Activated T-helper 17 cell treated with anti-CD3 and anti-CD28 coated beads, Interleukin-2, amount 50 U/mL, for 72 hours (primary cell): ENCODE measurements around the gene TMEM200B. TPM values are rescaled to one million over a fixed set of nuclear protein-coding genes. Genes with fewer than 3 reads are reported as not detected.
A peak's percentile ranks its signal among the peaks of the same experiment; 100 is the strongest.

Source experiments
- ATAC-seq: fragments of 150-1000 bp; cut with Tn5 transposase; replicated peaks from 2 replicates; pipeline ENCODE4 v1.10.0; 2021; ENCODE audit warnings: mild to moderate bottlenecking, moderate library complexity
- H3K27ac Mint-ChIP-seq: one replicate; pipeline ENCODE4 v1.8.0; 2022; ENCODE audit warnings: mixed read lengths
- H3K27me3 Mint-ChIP-seq: one replicate; pipeline ENCODE4 v1.8.0; 2022; ENCODE audit warnings: mixed read lengths
- H3K36me3 Mint-ChIP-seq: one replicate; pipeline ENCODE4 v1.8.0; 2022; ENCODE audit warnings: low read depth, mild to moderate bottlenecking, mixed read lengths
- H3K4me1 Mint-ChIP-seq: one replicate; pipeline ENCODE4 v1.8.0; 2022; ENCODE audit warnings: mixed read lengths
- H3K4me3 Mint-ChIP-seq: one replicate; pipeline ENCODE4 v1.8.0; 2022; ENCODE audit warnings: mild to moderate bottlenecking, mixed read lengths
- H3K9me3 Mint-ChIP-seq: one replicate; pipeline ENCODE4 v1.8.0; 2022; ENCODE audit warnings: mixed read lengths
- total RNA-seq, 2 donors: library from RNA; stranded (reverse); gene quantifications; one replicate each; pipeline ENCODE4 v1.2.3, GENCODE V29; 2022

Gene TMEM200B
- 1 to 10 TPM in 1 of 2 donors, not detected in 1; 1.1 TPM for total RNA-seq

- Mint-ChIP-seq H3K27me3 (peaks cover 8% of the 10 kb centered on the region), H3K4me3 (peak within 1 kb of the TSS; percentile 64), H3K36me3 (peaks cover 12% of the 10 kb centered on the region), H3K9me3 (no peaks in the 10 kb centered on the region), H3K27ac (no peak within 1 kb of the TSS), H3K4me1 (no peaks in the 10 kb centered on the region)
- peak; percentile 33 for ATAC-seq
Observed at GRCh38 chr1:29123887-29124365, at the start of gene TMEM200B. TMEM200B (minus strand) TSS chr1:29123903; CDS start chr1:29121828, 2,075 bp downstream.

- Mint-ChIP-seq H3K27me3 (no peaks in the 10 kb centered on the region), H3K27ac (no peak overlapping the region), H3K4me1 (peaks cover 51% of the 10 kb centered on the region), H3K9me3 (no peaks in the 10 kb centered on the region), H3K36me3 (peaks cover 86% of the 10 kb centered on the region), H3K4me3 (no peak overlapping the region)
- ATAC-seq = no peak
Observed at GRCh38 chr1:29172415-29172939, 48.8 kb upstream of the TMEM200B start.

- no peaks in the 10 kb centered on the region for H3K27me3 Mint-ChIP-seq
- peaks cover 49% of the 10 kb centered on the region for H3K4me1 Mint-ChIP-seq
- H3K9me3 Mint-ChIP-seq = no peaks in the 10 kb centered on the region
- no peak for ATAC-seq
- peaks cover 86% of the 10 kb centered on the region for H3K36me3 Mint-ChIP-seq
- no peak overlapping the region for H3K27ac Mint-ChIP-seq
- H3K4me3 Mint-ChIP-seq = peak overlapping the region; percentile 61
Observed at GRCh38 chr1:29171521-29171920, 47.8 kb upstream of the TMEM200B start.

GRCh38 chr1:29171089-29171488, 47.4 kb upstream of the TMEM200B start:
- peaks cover 47% of the 10 kb centered on the region for H3K4me1 Mint-ChIP-seq
- peaks cover 86% of the 10 kb centered on the region for H3K36me3 Mint-ChIP-seq
- H3K27me3 Mint-ChIP-seq = no peaks in the 10 kb centered on the region
- H3K9me3 Mint-ChIP-seq = no peaks in the 10 kb centered on the region
- H3K4me3 Mint-ChIP-seq = peak overlapping the region; percentile 61
- ATAC-seq = no peak
- peak overlapping the region; percentile 66 for H3K27ac Mint-ChIP-seq

DNA sequence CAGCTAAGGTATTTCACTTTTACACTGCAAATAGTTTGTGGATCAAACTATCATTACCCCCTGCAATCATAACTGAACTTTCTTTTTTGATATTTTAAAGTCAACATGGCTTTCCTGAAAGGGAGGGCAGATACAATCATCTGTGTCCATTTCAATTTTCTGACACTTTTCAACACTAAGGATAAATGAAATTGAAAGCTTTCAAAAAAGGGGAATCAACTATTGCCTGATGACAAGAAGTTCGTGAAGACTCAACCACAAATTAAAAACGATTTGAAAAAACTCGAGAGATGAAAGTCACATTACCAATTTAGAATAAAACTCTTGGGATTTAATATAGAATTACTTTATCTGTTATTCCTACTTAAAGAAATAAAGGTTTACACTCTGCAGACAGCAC, 46.3 kb upstream of the TMEM200B start:
- Mint-ChIP-seq H3K27ac (peak overlapping the region; percentile 66), H3K27me3 (no peaks in the 10 kb centered on the region), H3K36me3 (peaks cover 91% of the 10 kb centered on the region), H3K4me3 (peak overlapping the region; percentile 39), H3K4me1 (peaks cover 52% of the 10 kb centered on the region), H3K9me3 (no peaks in the 10 kb centered on the region)
- peak; percentile 2 for ATAC-seq

GRCh38 chr1:29167904-29168303, 44.2 kb upstream of the TMEM200B start:
- H3K9me3 Mint-ChIP-seq = no peaks in the 10 kb centered on the region
- no peak overlapping the region for H3K27ac Mint-ChIP-seq
- ATAC-seq = no peak
- H3K4me3 Mint-ChIP-seq = no peak overlapping the region
- peaks cover 58% of the 10 kb centered on the region for H3K4me1 Mint-ChIP-seq
- peaks cover 100% of the 10 kb centered on the region for H3K36me3 Mint-ChIP-seq
- H3K27me3 Mint-ChIP-seq = no peaks in the 10 kb centered on the region

DNA sequence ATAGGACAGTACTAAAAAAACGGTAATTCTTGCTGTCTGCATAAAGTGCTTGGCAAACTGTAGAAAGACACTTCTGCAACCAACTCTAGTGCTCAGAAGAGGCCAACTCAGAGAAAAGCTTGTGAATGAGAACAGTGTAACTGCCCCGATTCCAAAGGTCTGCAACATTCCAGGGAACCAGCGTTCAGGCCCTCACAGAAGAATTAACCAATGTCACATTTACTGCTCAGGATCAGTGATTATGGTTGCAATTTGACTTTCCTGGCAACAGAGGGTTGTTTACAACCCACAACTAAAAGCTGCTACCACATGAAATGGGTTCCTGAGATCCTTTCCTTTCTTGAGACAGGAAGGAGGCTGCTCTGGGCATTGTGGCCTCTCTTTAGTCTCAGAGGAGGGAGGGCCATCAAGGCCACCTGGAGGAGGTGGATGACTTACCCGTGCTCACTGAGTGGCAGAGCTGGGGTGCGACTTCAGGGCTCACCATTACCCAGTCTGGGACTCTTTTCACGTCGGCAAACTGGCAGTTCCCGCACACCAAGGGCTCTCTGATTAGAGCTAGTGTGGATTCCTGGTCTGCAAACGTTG, 42.7 kb upstream of the TMEM200B start:
- no peaks in the 10 kb centered on the region for H3K27me3 Mint-ChIP-seq
- H3K4me3 Mint-ChIP-seq = no peak overlapping the region
- H3K4me1 Mint-ChIP-seq = peaks cover 48% of the 10 kb centered on the region
- no peaks in the 10 kb centered on the region for H3K9me3 Mint-ChIP-seq
- no peak for ATAC-seq
- peaks cover 100% of the 10 kb centered on the region for H3K36me3 Mint-ChIP-seq
- peak overlapping the region; percentile 72 for H3K27ac Mint-ChIP-seq

- Mint-ChIP-seq H3K27me3 (no peaks in the 10 kb centered on the region), H3K4me1 (peaks cover 33% of the 10 kb centered on the region), H3K36me3 (peaks cover 100% of the 10 kb centered on the region), H3K9me3 (no peaks in the 10 kb centered on the region), H3K4me3 (no peak overlapping the region), H3K27ac (no peak overlapping the region)
- no peak for ATAC-seq
Observed at GRCh38 chr1:29164588-29164987, 40.9 kb upstream of the TMEM200B start.

DNA sequence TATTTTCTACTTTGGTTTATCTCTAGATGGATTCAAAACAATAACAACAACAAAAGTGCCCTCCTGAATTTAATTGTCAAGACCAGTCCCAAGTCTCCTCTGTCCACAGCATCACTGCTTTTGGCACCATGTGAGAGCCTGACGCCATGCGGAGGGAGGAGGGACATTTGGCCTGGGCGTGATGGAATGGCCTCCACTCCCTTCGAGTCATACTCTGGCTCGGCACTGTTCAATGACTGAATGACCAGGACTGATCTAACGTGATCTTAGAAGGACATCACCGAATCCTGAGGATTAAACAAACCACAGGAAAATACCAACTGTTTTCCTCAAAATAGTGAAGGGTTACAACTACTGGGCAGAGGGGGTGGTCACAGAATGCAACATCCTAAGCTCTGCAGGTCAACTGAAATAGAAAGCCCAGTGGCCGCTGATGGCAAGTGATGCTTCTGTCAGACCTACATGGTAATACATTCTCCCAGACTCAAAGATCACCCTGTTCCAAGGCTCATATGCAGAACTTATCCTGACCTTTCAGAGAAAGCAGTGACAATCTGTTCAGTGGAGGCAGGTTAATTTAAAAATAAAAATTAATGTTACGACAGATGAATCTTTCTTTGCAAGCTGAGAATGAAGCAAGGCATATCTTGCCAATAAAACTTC, 38.9 kb upstream of the TMEM200B start:
- H3K9me3 Mint-ChIP-seq = no peaks in the 10 kb centered on the region
- peaks cover 20% of the 10 kb centered on the region for H3K4me1 Mint-ChIP-seq
- no peak overlapping the region for H3K27ac Mint-ChIP-seq
- no peak overlapping the region for H3K4me3 Mint-ChIP-seq
- H3K36me3 Mint-ChIP-seq = peaks cover 100% of the 10 kb centered on the region
- no peaks in the 10 kb centered on the region for H3K27me3 Mint-ChIP-seq
- no peak for ATAC-seq

- Mint-ChIP-seq H3K36me3 (peaks cover 100% of the 10 kb centered on the region), H3K9me3 (no peaks in the 10 kb centered on the region), H3K27me3 (no peaks in the 10 kb centered on the region), H3K27ac (no peak overlapping the region), H3K4me3 (no peak overlapping the region), H3K4me1 (peaks cover 20% of the 10 kb centered on the region)
- no peak for ATAC-seq
Observed at GRCh38 chr1:29162025-29162424, 38.3 kb upstream of the TMEM200B start.

DNA sequence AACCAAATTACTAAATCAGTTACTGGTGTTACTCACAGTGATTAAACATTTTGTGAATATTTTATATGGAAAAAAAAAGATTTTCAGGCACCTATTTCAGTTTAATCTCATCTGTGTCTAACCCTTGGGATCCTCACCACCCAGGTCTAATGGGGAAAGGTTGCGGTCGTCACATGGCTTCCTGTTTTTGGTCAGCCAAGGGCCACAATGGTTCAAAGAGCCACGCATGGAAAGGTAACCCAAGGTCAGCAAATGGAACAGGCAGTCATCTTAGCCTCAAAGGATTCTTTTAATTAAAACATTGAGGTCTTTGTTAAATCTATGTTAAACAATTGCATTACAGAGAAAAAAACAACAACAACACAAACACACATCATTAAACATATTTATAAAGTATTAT, 36.1 kb upstream of the TMEM200B start:
- Mint-ChIP-seq H3K36me3 (peaks cover 100% of the 10 kb centered on the region), H3K27me3 (no peaks in the 10 kb centered on the region), H3K4me3 (no peak overlapping the region), H3K27ac (no peak overlapping the region), H3K9me3 (no peaks in the 10 kb centered on the region), H3K4me1 (peaks cover 8% of the 10 kb centered on the region)
- ATAC-seq = no peak

DNA sequence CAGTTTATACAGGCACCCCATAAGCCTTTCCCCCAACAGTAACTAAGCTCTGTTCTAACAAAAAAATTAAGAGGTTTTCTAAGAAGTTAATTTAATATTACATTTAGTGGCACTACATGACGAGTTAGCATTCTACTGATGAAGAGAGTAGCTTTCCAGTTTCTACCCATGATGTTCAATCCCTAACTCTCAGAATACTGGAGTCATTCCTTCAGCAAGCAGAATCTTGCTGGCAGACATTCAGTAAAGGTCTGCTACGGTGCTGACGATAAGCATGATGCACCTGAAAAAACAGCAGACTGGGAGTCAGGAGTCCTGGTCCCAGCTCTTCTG, 33.5 kb upstream of the TMEM200B start:
- Mint-ChIP-seq H3K27me3 (no peaks in the 10 kb centered on the region), H3K4me1 (no peaks in the 10 kb centered on the region), H3K36me3 (peaks cover 100% of the 10 kb centered on the region), H3K9me3 (no peaks in the 10 kb centered on the region), H3K27ac (no peak overlapping the region), H3K4me3 (no peak overlapping the region)
- no peak for ATAC-seq

DNA sequence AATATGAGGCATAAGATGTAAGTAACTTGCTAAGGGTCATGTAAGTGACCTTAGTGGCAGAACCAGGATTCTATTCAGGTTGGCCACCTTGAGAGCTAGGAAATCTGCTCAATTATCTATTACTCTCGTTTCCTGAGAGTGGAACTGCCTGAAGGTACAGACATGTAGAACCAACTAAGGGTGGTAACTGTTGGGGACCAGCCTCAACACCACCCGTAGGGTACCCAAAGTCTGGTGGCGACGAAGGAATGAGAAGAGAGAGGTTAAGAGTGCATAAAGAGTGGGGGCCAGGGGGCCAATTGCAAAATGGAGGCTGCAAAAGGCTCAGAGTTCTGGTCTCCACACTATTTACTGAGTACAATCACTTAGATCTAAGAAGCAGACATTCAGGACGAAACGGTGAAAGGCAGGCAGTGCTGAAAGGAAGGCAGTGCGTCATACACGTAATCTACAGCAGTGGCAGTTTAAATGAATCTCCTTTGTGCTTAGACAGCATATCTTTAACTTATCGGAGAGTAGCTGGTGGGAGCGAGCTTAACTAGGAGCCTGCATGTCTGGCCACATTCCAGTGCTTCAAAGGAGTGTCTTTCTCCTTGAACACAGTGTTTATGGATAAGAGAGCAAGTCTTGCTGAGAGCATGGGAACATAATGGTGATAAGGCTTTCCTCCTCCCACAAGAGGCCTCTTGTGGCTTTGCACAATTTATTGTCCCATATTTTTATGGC, 33.0 kb upstream of the TMEM200B start:
- no peaks in the 10 kb centered on the region for H3K9me3 Mint-ChIP-seq
- no peak overlapping the region for H3K27ac Mint-ChIP-seq
- H3K4me1 Mint-ChIP-seq = no peaks in the 10 kb centered on the region
- H3K27me3 Mint-ChIP-seq = no peaks in the 10 kb centered on the region
- H3K4me3 Mint-ChIP-seq = no peak overlapping the region
- H3K36me3 Mint-ChIP-seq = peaks cover 100% of the 10 kb centered on the region
- ATAC-seq = no peak

- Mint-ChIP-seq H3K27me3 (no peaks in the 10 kb centered on the region), H3K4me1 (peaks cover 7% of the 10 kb centered on the region), H3K9me3 (no peaks in the 10 kb centered on the region), H3K4me3 (no peak overlapping the region), H3K36me3 (peaks cover 100% of the 10 kb centered on the region), H3K27ac (no peak overlapping the region)
- ATAC-seq = no peak
Observed at GRCh38 chr1:29152046-29152805, 28.5 kb upstream of the TMEM200B start.
